DMS153 (cell line): Measurements from ENCODE around the gene CDH4.

Source experiments
- DNase-seq: peaks from one replicate; lab custom pipeline; 2025; lab: John Stamatoyannopoulos, UW

CDH4 gene

DNA sequence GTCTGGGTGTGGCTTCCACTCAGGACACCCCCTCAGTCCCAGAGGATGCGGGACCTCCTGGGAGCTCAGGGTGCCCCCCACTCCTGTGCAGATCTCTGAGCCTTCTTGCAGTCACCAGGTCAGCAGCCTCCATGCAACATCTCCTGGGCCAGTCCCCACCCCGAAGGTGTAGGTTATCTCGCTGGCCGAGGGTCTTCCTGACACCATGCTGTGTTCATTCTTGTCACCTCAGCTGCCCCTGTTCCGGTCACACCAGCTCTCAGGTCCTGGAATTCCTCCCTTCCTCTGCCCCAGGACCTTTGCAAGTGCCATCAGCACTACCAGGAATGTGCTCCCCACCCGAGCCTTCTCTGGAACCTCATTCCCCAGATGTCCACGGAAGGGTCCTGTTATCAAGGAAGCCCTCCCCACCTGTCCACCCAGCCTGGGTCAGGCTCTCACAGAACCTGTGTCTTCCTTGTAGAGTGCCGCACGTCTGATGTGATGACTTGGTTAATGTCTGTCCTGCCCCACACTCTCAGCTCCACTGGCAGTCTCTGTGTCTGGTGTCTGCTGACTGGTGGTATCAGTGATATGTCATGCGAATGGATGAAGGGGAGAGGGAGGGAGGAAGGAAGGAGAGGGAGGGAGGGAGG, 484.1 kb downstream of the CDH4 start:
- no peak for DNase-seq

DNA sequence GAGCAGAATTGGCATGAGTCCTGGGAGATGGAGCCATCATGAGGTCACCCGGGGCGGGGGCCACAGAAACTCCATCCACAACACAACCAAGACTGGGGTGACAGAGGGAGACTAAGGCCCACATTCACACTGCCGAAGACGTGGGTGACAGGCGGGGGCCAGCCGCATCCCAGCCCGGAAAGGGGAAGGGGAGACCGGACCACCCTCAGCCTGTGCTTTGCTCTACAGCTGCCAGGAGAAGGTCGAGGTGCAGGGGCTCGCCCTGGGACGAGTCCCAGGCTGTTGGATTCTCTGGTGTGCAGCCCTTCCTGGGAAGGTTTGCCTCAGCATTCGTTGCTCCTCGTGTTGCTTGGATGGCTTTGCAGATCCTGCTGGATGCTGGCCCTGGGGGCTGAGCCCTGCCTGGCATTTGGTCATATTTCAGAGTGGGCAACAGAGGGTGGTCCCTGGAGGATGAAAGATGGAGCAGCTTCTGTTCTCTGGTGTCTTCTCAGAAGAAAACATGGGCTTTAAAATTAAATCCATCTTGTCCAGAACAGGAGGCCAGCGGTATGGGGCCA, 484.8 kb downstream of the CDH4 start:
- DNase-seq = no peak

DNA sequence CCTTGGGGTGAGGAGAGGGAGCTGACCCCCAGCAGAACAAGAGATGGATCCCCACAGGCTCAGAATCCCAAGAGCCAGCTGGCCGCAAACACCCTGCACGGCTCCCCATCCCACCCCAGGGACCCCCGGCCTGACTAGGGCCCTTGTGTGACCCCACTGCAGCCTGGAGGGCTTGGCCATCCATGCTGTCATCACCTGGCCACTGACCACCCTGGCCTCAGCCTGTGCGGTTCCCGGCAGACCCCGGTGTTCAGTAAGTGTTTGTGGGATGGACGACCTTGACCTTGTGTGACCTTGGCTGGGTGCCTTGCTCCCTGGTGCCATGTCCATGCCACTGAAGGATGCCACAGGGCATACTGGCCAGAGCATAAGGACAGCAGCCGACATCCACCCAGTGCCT, 485.3 kb downstream of the CDH4 start:
- DNase-seq = no peak

DNA sequence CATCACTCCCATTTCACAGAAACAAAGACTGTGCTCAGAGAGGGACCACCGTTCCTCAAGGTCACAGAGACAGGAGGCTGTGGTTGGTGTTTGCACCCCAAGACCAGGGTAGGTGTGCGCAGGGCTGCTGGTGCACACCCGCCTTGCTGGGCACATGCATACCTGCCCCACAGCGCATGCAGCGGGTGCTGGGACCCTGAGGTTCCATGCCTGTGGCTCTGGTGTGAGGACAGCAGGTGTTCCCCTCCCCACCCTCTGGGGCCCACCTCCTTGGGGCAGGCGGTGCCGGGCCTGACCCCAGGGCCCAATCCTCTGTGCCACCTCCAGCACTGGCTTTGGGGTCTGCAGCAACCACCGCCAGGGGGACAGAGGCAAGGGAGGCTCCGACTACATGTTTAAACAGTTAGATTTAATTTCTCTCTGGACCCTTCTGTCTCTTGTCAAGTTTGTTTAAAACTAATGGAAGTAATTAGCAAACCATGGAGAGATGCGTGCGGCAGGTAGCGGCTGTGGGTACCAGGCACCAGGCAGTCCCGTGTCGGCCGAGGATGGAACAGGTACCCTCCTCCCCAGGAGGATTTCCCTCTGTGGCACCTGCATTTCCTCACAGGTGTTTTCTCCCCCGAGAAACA, 485.9 kb downstream of the CDH4 start:
- no peak for DNase-seq

DNA sequence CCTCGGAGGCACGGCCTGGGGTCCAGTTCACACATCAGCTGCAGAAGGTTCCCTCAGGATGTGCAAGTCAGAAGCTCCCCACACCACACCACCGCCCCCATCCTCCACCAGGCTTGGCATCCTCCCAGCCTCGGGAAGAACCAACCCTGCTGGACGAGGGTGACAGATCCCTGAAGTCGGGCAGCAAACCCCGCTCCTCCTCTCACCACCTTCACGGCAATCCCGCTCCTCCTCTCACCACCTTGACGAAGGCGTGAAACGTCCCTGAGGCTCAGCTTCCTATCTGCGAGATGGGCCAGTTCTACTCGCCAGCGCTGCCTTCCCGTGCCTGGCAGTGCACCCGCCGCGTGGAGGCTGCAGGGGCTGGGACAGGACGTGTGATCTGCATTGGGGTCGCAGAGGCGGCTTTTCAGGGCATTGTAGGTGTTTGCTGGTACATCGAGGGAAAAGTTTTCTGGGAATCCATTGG, 486.6 kb downstream of the CDH4 start:
- DNase-seq = no peak

DNA sequence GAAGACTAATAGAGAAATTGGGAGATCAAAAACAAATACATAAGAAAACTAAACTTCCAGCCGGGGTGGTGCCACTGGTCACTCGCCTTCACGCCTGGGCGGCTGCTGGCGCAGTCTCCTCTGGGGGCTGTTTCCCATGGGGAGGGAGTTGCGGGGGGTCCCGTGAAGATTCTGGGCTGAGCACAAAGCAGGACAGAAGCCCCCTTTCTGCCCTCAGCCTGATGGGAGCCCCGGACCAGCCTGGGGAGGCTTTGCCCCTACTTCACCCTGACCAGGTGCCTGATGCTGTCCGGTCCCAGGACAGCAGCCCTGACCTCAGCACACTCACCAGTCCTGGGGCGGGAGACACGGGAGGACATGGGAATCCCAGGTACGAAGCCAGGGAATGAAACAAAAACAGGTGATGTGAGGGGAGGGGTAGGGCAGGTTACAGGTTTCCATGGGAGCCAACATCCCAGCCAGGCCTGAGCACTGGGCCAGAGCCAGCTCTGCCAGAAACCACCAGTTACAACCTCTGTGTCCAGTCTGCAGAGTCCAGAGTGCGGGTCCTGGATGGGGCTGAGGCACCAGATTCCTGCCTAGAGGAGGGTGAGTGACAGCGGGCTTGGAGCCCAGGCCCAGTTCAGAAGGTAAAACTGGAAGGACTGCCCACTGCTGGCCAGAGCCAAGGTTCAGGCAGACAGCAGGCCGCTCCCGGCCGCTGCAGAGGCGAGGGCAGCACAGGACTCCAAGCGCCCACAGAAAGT, 487.2 kb downstream of the CDH4 start:
- no peak for DNase-seq

DNA sequence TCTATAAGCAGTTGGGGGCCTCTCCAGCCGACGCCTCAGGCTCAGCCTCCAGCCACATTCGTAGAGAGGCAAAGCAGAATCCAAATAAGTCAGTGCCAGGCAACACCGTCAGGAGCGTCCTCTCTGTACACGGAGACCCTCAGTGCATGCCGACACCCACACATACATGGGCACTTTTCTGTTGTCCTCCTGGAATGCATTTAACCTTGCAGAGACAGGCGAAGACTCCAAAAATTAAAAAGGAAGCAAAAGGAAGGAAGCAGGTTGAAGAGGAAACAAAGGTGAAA, 487.7 kb downstream of the CDH4 start:
- DNase-seq = no peak

DNA sequence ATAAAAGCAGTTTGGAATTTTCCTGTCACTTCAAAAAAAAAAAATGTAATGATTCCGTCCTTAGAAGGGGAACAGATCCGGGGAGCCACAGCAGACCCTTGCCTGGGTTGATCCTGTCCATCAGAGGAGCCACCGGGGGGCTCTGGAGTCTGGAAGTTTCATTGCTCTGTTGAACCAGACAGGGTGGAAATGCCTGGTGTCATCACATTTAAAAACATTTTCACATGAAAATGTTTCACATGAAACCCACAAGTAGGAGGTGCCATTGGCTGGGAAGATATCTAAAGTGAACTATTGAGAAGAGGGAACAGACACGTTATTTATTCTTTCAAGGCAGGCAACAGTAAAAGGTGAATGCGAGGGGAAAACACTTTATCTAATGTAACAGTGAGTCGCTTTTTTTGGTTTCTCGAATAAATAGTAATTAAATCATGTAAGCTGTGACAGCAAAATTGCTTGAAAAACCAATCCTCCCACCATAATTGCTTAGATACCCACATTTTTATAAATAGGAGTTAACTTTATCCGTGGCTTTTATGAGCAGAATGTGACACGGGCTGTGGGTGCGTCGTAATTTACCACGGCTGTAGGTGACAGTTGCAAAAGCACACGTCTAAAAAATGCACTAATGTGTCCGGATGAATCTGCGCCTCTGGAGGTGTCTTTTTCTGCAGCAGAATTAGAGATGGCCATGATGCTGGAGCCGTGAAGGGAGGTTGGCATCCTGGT, 490.2 kb downstream of the CDH4 start:
- no peak for DNase-seq

DNA sequence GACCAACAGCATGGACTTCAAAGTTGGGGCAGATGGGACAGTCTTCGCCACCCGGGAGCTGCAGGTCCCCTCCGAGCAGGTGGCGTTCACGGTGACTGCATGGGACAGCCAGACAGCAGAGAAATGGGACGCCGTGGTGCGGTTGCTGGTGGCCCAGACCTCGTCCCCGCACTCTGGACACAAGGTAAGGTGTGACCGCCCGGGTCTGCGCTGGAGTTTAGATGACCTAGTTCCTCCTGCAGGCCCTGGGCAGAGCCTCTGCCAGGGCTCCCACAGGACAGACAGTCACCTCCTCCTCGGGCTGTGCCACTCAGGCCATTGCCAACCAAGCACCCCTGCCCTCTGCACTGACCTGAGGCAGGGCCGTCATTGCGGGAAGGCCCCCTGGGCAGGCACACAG, 491.5 kb downstream of the CDH4 start:
- no peak for DNase-seq

DNA sequence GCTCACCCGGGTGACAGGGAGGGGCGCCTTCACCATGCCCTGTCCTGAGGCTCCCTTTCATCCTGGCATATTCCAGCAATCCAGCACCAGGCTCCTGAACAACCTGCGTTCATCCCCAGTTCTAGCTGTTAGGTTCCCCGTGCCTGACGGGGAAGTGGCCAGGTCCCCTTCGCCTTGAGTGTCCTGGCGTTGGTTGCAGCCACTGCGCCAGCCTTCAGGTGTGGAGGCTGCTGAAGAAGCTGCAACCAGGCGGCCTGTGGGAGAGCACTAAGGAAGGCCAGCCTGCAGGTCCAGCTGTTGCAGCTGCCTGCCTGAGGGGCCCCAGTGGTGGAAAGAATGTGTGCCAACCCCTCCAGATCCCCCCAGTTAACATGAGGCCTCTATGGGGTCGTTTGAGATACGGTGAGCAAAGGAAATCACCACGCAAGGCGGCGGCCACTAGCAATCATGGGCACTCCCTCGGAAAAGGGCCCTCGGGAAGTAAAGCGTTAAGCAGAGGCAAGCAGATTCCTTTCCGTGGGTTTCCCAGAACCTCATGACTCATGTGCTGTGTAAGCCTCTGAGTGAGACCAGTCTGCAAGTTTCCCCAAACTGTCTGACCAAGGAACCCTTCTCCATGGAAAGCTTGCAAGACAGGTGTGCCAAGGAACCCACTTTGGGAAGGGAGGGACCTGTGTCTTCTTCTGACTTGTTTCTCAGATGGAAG, 492.8 kb downstream of the CDH4 start:
- DNase-seq = no peak

DNA sequence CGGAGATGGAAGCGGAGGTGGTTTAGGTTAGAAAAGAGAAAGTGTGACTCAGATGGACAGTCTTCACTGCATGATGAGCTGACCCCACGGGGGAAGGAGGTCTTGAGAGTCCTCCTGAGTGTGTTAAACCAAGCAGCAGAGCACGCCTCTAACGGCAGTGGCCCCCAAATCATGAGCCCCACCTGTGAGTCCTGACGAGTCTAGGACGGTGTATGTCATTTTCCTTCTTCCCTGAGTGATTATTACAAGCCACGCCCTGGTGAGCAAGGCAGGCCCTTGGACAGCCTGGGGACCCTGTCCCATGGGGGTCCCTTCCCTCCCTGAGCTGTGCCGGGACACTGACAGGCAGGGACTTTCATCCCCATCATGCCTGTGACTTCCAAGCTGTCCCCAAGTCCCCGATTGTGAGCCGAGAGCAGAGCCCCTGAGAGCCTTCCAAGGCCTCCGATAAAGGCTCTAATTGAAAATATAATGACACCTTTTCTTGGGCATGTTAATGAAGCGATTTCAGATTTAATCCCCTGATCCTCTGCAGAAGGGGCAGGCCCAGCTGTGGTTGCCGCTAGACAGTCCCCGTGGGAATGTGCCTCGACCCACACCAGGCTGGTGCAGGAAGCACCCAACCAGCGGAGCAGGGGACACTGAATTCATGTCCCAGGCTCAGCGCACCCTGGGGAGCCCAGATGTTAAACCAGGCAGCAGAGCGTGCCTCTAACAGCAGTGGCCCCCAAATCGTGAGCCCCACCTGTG, 493.5 kb downstream of the CDH4 start:
- DNase-seq = no peak

DNA sequence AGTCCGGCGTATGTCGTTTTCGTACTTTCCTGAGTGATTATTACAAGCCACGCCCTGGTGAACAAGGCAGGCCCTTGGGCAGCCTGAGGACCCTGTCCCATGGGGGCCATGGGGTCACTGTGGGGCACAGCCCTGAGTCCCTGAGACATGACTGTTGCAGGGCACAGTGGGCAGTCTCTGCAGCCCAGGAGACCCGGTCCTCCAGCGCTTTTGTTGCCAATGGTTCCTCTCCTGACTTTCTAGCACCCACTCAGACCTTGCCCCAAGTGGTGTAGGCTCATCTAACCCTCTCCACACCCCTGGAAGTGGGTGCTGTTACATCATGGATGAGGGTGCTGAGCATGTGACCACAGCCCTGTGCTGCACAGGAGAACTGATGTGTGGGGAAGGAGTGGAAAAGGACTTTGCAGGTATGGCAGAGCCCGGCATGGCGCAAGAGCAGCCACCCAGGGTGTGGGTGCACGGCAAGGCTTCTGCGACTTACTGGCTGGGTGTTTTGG, 494.1 kb downstream of the CDH4 start:
- no peak for DNase-seq

DNA sequence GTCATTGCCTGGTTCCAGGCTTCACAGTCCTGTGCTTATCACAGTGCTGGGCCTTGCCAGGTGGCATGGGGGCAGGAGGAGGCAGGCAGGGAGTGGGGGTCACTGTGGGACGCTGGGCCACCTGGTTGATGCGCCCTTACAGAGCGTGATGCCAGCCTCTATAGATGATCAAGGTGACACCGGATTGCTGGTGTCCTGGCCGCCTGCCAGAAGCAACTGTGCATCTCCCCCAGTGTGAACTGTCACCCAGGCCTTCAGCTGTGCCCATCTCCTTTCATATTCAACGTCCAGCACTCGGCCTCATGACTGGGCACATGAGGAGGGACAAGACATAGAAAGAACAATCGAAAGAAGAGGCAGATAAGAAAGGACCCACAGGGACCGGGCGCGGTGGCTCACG, 494.7 kb downstream of the CDH4 start:
- no peak for DNase-seq

DNA sequence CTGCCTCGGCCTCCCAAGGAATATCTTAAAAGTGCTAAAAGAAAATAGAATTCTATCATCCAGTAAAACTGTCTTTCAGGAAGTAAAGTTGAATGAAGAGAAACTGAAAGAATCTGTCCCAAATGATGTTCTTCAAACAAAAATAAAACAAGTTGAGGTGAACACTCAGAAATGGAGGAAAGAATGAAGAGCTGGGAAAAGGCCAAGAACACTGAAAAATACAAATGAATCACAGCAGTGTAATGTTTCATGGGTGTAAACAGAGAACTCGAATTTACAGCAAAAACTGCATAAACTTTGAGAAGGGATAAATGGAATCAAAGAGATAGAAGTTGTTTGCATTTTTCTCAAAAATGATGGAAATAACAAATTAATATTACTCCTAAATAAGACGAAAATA, 496.3 kb downstream of the CDH4 start:
- DNase-seq = no peak

DNA sequence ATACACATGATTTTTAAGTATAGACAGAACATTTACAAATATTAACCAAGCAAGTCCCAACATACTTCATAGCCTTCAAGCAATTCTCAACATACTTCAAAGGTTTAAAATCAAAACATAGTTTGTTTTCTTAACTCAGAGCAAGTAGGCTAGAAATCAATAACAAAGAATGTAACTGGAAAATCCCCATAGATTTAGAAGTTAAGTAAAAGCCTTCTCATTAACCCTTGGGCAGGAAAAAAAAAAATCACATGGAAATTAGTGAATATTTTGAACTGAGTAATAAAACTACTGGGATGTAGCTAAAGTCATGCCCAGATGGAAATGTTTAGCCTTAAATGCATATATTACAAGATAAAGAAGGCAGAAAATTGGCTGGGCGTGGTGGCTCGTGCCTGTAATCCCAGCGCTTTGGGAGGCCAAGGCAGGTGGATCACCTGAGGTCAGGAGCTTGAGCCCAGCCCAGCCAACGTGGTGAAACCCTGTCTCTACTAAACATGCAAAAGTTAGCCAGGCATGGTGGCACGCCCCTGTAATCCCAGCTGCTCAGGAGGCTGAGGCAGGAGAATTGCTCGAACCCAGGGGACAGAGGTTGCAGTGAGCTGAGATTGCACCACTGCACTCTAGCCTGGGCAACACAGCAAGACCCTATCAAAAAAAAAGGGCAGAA, 497.5 kb downstream of the CDH4 start:
- no peak for DNase-seq

DNA sequence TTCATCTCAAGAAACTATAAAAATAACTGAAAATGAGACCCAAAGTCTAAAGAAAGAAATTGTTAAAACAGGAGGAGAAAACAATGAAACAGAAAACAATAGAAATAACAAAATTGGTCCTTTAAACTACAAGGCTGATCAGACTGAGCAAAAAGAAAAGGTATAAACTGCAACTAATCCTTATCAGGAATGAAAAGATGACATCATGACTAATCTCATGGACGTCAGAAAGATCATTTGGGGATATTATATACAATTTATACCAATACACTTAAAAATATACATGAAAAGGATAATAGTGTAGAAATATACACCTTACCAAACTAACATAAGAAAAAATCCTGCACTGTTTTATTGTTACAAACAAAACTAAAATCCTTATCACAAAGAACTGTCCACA, 498.0 kb downstream of the CDH4 start:
- no peak for DNase-seq

DNA sequence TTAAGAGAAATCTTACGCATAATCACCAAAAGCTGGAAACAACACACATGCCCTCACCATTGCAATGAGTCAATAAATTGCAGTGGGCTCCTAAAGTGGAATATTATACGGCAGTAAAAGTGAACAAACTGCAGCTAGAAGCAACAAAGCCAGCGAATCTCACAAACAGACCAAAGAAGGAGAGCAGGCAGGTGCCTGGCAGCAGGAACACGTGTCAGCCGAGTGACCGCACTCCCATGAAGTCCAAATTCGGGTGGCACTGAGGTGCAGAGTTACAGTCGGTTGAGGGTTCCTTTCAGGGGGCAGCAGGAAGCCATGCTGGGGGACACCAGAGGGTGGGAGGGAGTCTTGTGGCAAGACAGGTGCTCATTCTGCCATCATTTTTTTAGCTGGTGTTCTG, 500.5 kb downstream of the CDH4 start:
- DNase-seq = no peak

DNA sequence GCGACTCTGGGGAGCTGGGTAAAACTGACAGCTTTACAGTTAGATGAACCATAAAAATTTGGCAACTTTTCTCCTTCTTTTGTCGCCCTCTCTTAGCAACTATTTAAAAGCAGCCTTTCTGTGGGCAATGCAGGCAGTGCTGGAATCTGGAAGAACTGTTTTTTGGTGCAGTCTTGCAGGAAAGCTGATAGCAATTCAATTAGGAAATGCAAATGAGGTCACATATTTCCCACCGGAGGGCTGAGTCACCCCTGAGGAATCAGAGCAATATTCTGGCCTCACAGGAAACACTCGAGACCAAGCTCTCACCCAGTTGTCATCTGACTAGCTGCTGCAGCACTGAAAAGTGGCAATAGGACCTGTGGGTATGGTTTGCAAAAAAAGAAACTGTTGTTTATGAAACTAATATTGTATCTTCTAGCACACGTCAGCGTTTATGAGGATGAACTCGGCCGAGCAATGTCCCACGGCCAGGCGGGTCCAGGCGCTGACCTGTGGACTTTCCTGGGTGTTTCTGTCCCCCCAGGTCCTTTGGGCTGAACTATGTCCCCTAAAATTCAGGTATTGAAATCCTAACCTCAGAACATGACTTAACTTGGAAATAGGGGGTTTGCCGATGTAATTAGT, 501.4 kb downstream of the CDH4 start:
- DNase-seq = no peak

DNA sequence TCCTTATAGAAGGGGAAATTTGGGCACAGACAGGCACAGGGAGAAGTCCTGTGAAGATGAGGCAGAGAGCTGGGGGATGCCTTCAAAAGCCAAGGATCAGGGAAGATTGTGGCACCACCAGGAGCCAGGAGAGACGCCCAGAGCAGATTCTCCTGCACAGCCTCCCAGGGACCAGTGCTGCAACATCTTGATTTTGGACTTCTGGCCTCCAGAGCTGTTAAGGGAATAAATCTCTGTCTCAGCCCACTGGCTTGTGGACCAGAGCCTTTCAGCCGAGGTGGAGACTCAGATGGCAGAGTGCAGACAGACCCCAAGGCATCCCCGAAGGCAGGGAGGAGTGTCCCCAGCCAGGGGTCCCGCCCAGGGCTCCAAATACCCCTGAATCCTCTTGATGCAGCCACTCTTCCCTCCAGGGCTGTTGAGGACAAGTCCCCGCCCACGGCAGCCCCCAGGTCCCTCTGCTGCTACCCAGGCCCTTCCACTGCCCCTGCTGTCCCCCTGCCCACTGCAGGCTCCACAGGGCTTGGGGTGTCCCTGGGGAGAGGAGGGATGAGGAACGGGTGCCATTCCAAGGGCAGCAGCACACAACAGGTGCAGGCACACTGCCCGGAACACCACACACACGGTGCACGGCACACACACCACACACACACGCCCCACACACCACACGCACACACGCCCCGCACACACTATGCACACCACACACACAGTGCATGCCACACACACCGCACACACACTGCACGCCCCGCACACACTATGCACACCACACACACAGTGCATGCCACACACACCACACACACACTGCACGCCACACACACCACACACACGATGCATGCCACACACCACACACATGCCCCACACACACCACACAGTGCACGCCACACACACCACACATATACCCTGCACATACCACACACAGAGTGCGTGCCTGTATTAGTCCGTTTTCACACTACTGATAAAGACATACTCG, 502.2 kb downstream of the CDH4 start:
- no peak for DNase-seq
